ENCODE measurements around the gene BEND7.
"Not testable (repeated sequence)": the region's sequence is repeated elsewhere in the genome, so short reads cannot be mapped to it uniquely, and the experiment has no call there.

Gene BEND7

DNA sequence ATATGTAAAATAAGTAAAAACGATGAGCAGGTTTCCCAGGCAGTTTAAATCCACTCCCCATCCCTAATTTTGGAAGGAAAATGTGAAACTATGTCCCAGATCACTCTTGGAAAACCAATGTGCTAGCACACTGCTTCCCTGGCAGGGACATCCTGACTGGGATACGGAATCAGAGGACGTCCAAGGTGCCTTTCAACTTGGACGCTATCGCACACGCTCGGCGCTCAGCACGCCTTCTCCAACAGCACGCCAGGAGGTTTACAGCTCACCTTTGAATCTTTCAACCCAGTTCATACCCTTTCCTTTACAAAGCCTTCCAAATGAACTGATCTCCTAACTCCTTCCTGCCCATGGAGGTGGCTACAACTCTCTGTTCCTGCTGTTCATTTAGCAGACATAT is 47.1 kb downstream of the BEND7 start:
- no peak for DNase-seq (ENCODE audit: low spot score)

- no peak for DNase-seq (ENCODE audit: low spot score)
Measured at GRCh38 chr10:13475124-13475523, 53.7 kb downstream of the BEND7 start.

DNA sequence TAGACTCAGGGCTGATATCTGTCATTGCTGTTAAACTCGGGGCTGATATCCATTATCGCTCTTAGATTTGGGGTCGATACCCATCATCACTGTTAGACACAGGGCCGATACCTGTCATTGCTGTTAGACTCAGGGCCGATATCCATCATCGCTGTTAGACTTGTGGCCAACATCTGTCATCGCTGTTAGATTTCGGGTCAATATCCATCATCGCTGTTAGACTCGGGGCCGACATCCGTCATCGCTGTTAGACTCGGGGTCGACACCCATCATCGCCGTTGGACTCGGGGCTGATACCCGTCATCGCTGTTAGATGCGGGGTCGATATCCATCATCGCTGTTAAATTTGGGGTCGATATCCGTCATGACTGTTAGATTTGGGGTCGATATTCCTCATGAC is 54.8 kb downstream of the BEND7 start:
- DNase-seq (ENCODE audit: low spot score): no peak

DNA sequence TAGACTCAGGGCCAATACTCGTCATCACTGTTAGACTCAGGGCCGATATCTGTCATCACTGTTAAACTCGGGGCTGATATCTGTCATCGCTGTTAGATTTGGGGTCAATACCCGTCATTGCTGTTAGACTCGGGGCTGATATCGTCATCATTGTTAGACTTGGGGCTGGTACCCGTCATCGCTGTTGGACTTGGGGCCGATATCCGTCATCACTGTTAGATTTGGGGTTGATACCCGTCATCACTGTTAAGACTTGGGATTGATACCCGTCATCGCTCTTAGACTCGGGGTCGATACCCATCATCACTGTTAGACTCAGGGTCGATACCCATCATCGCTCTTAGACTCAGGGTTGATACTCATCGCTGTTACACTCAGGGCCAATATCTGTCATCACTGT is 56.5 kb downstream of the BEND7 start:
- no peak for DNase-seq (ENCODE audit: low spot score)

DNA sequence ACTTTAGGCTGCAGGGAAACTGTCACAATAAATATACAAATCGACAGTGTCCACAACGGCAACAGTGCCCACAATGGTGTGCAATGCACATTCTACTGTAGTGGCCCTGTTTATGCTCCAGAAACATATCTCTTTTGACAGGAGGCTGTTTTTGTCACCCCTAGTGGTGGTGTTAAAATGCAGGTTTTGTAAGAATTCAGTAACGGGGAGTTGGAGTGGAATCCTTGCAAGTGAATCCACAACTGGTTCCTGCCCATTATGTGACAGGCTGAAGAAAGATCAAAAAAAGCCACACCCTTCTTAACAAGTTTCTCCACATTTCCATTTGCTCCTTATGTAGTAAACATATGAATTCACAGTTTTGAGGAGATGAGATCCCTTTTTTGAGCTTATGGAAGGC is 58.5 kb downstream of the BEND7 start:
- DNase-seq (ENCODE audit: low spot score): no peak

GRCh38 chr10:13462551-13462950 is 66.3 kb downstream of the BEND7 start:
- no peak for DNase-seq (ENCODE audit: low spot score)

- DNase-seq (ENCODE audit: low spot score): no peak
Measured at GRCh38 chr10:13458687-13459012, 70.2 kb downstream of the BEND7 start.

- DNase-seq (ENCODE audit: low spot score): no peak
Measured at GRCh38 chr10:13457958-13458686, 70.7 kb downstream of the BEND7 start.

GRCh38 chr10:13453896-13454295 is 74.9 kb downstream of the BEND7 start:
- DNase-seq (ENCODE audit: low spot score): no peak

DNA sequence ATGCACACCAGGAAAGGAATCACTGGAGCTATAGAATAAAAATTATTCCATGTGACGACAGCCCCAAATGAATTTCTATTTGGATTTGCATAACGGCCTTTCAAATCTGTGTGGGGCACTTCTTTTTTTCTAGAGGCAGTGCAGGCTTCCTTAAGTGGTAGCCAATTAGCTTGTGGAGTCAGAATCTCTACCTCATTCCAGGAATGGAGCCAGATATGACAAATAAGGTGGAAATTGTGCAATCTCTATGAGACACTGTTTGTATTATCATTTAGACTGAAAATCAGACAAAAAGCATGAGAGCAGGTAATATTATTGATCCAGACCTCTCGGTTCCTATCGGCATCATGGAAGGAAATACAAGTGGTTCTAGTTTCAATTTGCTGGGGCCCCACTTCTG is 78.7 kb downstream of the BEND7 start:
- DNase-seq (ENCODE audit: low spot score): no peak

GRCh38 chr10:13449296-13449695 is 79.5 kb downstream of the BEND7 start:
- DNase-seq (ENCODE audit: low spot score): no peak

DNA sequence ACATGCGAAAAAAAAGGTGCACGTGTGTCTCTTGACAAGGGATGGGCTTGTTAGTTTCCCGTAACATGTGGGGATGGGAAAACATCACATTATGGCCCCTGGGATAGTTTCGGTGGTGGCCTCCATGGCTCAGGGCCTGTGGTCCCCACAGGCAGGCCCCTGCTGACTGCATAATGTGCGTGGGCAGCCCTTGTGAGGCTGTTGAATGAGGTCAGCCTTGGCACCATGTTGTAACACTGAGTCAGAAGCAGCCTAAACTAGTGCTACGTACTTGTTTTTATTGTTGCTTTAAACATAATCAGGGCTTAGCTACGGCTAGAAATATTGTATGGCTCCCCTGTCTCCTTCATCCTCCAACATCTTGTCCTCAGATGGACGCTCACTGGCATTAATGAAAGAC is 80.6 kb downstream of the BEND7 start:
- no peak for DNase-seq (ENCODE audit: low spot score)

GRCh38 chr10:13445656-13446400 is 83.0 kb downstream of the BEND7 start:
- no peak for DNase-seq (ENCODE audit: low spot score)

DNA sequence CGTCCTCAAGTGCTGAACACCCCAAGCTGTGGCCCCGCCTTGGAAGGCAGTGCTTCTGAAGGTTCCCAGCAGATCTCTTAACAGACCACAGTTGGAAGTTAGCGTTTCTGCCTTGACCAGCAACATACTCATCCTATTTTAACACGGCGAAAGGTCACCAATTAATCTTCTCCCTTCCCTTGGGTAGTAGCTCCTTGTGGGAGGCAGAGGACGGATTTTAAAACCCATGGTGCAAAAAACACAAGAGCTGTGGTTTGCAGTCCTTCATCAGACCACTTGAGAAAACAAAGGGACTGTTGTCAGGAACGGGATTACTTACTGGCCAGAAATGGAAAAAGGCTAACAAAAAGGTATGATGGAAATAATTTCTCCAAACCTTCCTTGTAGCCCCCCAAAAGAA is 87.3 kb downstream of the BEND7 start:
- no peak for DNase-seq (ENCODE audit: low spot score)

- no peak for DNase-seq (ENCODE audit: low spot score)
Measured at GRCh38 chr10:13440185-13441061, 88.4 kb downstream of the BEND7 start.

GRCh38 chr10:13439313-13440184 is 89.3 kb downstream of the BEND7 start:
- DNase-seq (ENCODE audit: low spot score): no peak

DNA sequence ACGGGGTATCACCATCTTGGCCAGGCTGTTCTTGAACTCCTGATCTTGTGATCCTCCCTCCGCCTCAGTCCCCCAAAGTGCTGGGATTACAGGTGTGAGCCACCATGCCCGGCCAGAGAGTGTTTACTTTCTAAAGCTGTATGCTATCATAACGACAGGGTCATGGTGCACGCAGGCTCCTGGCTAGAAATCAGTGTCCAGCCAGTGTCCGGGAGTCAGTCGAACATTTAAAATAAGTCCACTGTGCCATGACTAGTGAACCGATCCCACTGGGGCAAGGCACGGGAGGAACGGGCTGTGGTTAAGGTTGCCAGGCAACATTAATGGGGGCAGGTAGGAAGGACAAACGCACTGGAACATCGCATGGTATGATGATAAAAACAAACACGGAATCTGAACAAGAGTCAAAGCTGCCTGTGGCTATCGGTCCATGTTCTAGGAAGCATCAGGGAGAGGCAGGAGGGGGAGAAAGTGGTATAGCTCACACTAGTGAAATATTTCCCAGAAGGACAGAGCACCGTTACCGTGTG is 91.7 kb downstream of the BEND7 start:
- no peak for DNase-seq (ENCODE audit: low spot score)

GRCh38 chr10:13427943-13428342 is 100.9 kb downstream of the BEND7 start:
- not testable (repeated sequence) for DNase-seq (ENCODE audit: low spot score)

DNA sequence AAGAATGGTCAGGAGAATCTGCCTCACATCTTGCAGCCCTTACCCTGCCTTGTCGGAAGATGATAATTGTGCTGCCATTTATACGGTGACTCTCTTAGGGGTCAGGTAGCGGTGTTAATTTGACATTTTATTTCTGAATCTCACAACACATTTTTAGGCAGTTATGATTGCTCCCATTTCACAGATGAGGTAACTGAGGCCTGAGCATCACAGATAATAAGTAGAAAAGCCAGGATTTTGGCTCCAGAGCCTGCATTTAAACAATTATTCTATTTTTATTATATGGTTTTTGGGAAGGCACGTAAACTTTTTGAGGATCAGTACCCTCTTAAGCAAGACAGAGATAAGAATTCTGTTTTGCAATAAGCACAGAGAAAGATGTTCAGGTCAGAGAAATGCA is 103.4 kb downstream of the BEND7 start:
- DNase-seq (ENCODE audit: low spot score): no peak

GRCh38 chr10:13422800-13423199 is 106.0 kb downstream of the BEND7 start:
- no peak for DNase-seq (ENCODE audit: low spot score)

- no peak for DNase-seq (ENCODE audit: low spot score)
Measured at GRCh38 chr10:13421382-13421917, 107.4 kb downstream of the BEND7 start.
